GM23338 (cell line): ENCODE measurements around the gene EFNA4. TPM values are rescaled to one million over a fixed set of nuclear protein-coding genes. Genes with fewer than 3 reads are reported as not detected.

ENCODE experiments used
- ATAC-seq: fragments of 200-7000 bp; cut with Tn5 transposase; 3 replicates; pipeline ENCODE4 v1.9.1; 2020
- DNase-seq: peaks from one replicate; pipeline ENCODE4 v3.0.0-alpha.2; 2015; ENCODE audit warnings: low spot score
- H2AFZ ChIP-seq: fragments of 200-600 bp; sonication (generic); 2 replicates; pipeline ENCODE4 v1.8.0; 2016; ENCODE audit warnings: antibody characterized with exemption, mild to moderate bottlenecking, moderate library complexity
- H3F3A ChIP-seq: fragments of 200-600 bp; sonication (generic); replicated peaks from 2 replicates; pipeline ENCODE4 v1.8.0; 2017; ENCODE audit warnings: antibody characterized with exemption, mixed run types, low read depth
- H3K27ac ChIP-seq: fragments of 200-600 bp; sonication (generic); 2 replicates; pipeline ENCODE4 v1.6.1; 2016; ENCODE audit warnings: low read depth
- H3K27me3 ChIP-seq: fragments of 200-600 bp; sonication (generic); 2 replicates; pipeline ENCODE4 v1.8.0; 2016; ENCODE audit warnings: mild to moderate bottlenecking, mixed run types, moderate library complexity; ENCODE audit not compliant: insufficient read depth
- H3K36me3 ChIP-seq: fragments of 200-600 bp; sonication (generic); 2 replicates; pipeline ENCODE4 v1.8.0; 2016; ENCODE audit warnings: mild to moderate bottlenecking; ENCODE audit not compliant: insufficient read depth
- H3K4me1 ChIP-seq: fragments of 200-600 bp; sonication (generic); 2 replicates; pipeline ENCODE4 v1.8.0; 2016; ENCODE audit warnings: mild to moderate bottlenecking, moderate library complexity; ENCODE audit not compliant: insufficient read depth
- H3K4me2 ChIP-seq: fragments of 200-600 bp; sonication (generic); 2 replicates; pipeline ENCODE4 v1.7.1; 2017; ENCODE audit warnings: mixed run types
- H3K4me3 ChIP-seq: fragments of 200-600 bp; sonication (generic); 2 replicates; pipeline ENCODE4 v1.6.1; 2016; ENCODE audit warnings: mixed run types
- H3K79me2 ChIP-seq: fragments of 200-600 bp; sonication (generic); replicated peaks from 2 replicates; pipeline ENCODE4 v1.8.0; 2017; ENCODE audit warnings: mild to moderate bottlenecking; ENCODE audit not compliant: insufficient read depth
- H3K9me2 ChIP-seq: fragments of 200-600 bp; sonication (generic); 2 replicates; pipeline ENCODE4 v1.8.0; 2017; ENCODE audit not compliant: insufficient read depth
- H4K20me1 ChIP-seq: fragments of 200-600 bp; sonication (generic); replicated peaks from 2 replicates; pipeline ENCODE4 v1.8.0; 2017; ENCODE audit warnings: mild to moderate bottlenecking; ENCODE audit not compliant: insufficient read depth
- H3K27ac Mint-ChIP-seq: 2 replicates; pipeline ENCODE4 v1.8.0; 2020; ENCODE audit warnings: inconsistent platforms, mild to moderate bottlenecking, moderate library complexity, mixed read lengths
- H3K27me3 Mint-ChIP-seq: 3 replicates; pipeline ENCODE4 v1.8.0; 2022; ENCODE audit warnings: low read depth, mild to moderate bottlenecking, moderate library complexity, mixed read lengths, inconsistent platforms; ENCODE audit not compliant: insufficient read depth, poor library complexity
- H3K36me3 Mint-ChIP-seq: 3 replicates; pipeline ENCODE4 v1.8.0; 2021; ENCODE audit warnings: low read depth, mild to moderate bottlenecking, inconsistent platforms, moderate library complexity, mixed read lengths
- H3K4me1 Mint-ChIP-seq: 3 replicates; pipeline ENCODE4 v1.8.0; 2020; ENCODE audit warnings: mild to moderate bottlenecking, inconsistent platforms, mixed read lengths
- H3K4me3 Mint-ChIP-seq: 3 replicates; pipeline ENCODE4 v1.8.0; 2021; ENCODE audit warnings: moderate library complexity, mild to moderate bottlenecking, inconsistent platforms, mixed read lengths
- H3K9me3 Mint-ChIP-seq: 3 replicates; pipeline ENCODE4 v1.8.0; 2020; ENCODE audit warnings: moderate library complexity, mild to moderate bottlenecking, inconsistent platforms, mixed read lengths
- CREB1 ChIP-seq: fragments of 250-450 bp; sonication (Bioruptor Pico); IDR thresholded peaks from 2 replicates; pipeline ENCODE4 v1.5.0; 2020; ENCODE audit warnings: low read depth, mild to moderate bottlenecking, moderate library complexity
- ETS1 ChIP-seq: IDR thresholded peaks from 2 replicates; pipeline ENCODE4 v1.6.1; 2016; ENCODE audit warnings: antibody characterized with exemption
- EZH2 ChIP-seq: fragments of 200-600 bp; sonication (generic); IDR thresholded peaks from one replicate; pipeline ENCODE4 v1.8.0; 2017; ENCODE audit warnings: antibody characterized with exemption, mild to moderate bottlenecking, low read depth; ENCODE audit not compliant: unreplicated experiment
- POLR2AphosphoS5 ChIP-seq: IDR thresholded peaks from 2 replicates; pipeline ENCODE4 v1.6.1; 2016; ENCODE audit warnings: antibody characterized with exemption, low read depth
- ZNF114 ChIP-seq: fragments of 250-450 bp; sonication (Bioruptor Pico); IDR thresholded peaks from 2 replicates; pipeline ENCODE4 v1.5.0; 2020; ENCODE audit warnings: mild to moderate bottlenecking, moderate library complexity
- ZNF331 ChIP-seq: fragments of 250-450 bp; sonication (Bioruptor Pico); IDR thresholded peaks from 2 replicates; pipeline ENCODE4 v1.5.0; 2020; ENCODE audit warnings: low read depth, mild to moderate bottlenecking, moderate library complexity
- ZNF462 ChIP-seq: fragments of 250-450 bp; sonication (Bioruptor Pico); IDR thresholded peaks from 2 replicates; pipeline ENCODE4 v1.5.0; 2020; ENCODE audit warnings: mild to moderate bottlenecking, moderate library complexity
- polyA plus RNA-seq: library from polyadenylated mRNA; unstranded; fragments of >200 nt; fragmentation: Nextera tagmentation; extraction: Ambion mirVana; gene quantifications from 2 replicates; pipeline ENCODE4 v1.2.1, GENCODE V29; 2016
- total RNA-seq: library from RNA; depleted of rRNA; stranded (reverse); fragments of >200 nt; shearing (Covaris generic); gene quantifications from 2 replicates; pipeline ENCODE4 v1.2.3, GENCODE V29; 2014
- TF ChIP-seq, protein P1 (sequence below), 2 experiments: fragments of 200-600 bp in 1 of 2; sonication (generic) in 1 of 2; conservative IDR thresholded peaks; 2 replicates each; pipeline versions ENCODE4 v1.5.1 to v1.6.1; 2016 to 2017; ENCODE audit warnings: antibody characterized with exemption in 2 of 2, low read depth in 2 of 2, mild to moderate bottlenecking in 2 of 2, moderate library complexity in 1 of 2

Gene EFNA4
- total and polyA plus RNA-seq, 2 experiments from 2014 or later = 11.1 to 22.9 TPM

DNA sequence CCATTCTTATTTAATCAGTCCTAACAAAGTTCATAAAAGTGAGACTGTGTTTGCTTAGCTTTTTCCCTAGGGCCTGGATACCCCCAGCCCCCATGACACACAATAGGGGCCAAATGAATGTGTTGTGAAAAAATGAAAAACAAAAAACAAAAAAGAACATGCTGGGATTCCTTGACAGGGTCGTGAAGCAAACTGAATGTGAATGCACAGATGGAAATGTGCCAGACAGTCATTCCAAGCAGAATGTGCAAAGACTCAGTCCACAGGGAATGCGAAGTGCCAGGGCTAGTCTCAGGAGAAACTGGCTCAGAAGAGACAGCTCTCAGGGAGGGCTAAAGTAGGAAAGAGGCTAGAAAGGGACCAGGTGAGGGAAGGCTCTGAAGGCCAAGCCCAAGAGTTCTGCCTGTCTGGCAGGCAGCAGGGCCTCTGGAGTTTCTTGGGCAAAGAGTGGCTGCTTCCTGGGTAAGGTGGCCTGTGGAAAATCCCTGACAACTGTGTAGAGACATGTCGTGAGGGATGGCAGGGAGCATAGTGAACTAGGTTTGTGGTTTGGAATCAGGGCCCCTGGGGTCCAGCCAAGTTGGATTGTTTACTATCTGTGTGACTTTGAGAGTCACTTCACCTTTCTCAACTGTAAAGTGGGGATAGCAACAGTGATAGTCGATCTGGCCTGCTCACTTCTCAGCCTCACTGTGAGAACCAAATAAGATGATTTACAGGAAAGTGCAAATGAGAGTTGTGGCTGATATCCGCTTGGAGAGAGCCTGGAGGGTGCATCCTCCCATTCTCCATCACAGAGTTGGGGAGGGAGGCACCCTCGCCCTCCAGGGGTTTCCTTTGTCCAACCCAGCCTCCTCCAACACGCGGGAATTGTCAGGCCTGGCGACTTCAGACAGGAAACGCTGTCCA lies 13.6 kb upstream of the EFNA4 start:
- no peak overlapping the region for H3K27ac ChIP-seq
- peak overlapping the region; percentile 82 for H3K4me3 Mint-ChIP-seq
- H3K36me3 Mint-ChIP-seq = no peaks in the 10 kb centered on the region; the same call in 2 of the 3 replicates
- no peak overlapping the region for H3K27ac Mint-ChIP-seq
- no peak for DNase-seq
- H3K27me3 ChIP-seq = peaks cover 24% of the 10 kb centered on the region
- no peaks in the 10 kb centered on the region; the same call in 2 of the 3 replicates for H3K9me3 Mint-ChIP-seq
- no peaks in the 10 kb centered on the region for H3K79me2 ChIP-seq
- H2AFZ ChIP-seq = peak overlapping the region; percentile 97
- H3K9me2 ChIP-seq = no peaks in the 10 kb centered on the region
- peak overlapping the region; percentile 90 for H3K4me3 ChIP-seq
- peaks cover 12% of the 10 kb centered on the region; the same call in 1 of the 2 replicates for H3F3A ChIP-seq
- H3K4me1 ChIP-seq = peaks cover 18% of the 10 kb centered on the region; the same call in 1 of the 2 replicates
- no peak for ATAC-seq
- H3K4me2 ChIP-seq = peak overlapping the region; percentile 98
- TF ChIP-seq POLR2AphosphoS5 (no peak), ETS1 (no peak), EZH2 (no peak), ZNF114 (CRISPR knock-in tag) (no peak), ZNF331 (no peak)
- H3K4me1 Mint-ChIP-seq = peaks cover 48% of the 10 kb centered on the region
- peaks cover 27% of the 10 kb centered on the region for H3K27me3 Mint-ChIP-seq
- H3K36me3 ChIP-seq = no peaks in the 10 kb centered on the region
- peaks cover 3% of the 10 kb centered on the region; the same call in 1 of the 2 replicates for H4K20me1 ChIP-seq

DNA sequence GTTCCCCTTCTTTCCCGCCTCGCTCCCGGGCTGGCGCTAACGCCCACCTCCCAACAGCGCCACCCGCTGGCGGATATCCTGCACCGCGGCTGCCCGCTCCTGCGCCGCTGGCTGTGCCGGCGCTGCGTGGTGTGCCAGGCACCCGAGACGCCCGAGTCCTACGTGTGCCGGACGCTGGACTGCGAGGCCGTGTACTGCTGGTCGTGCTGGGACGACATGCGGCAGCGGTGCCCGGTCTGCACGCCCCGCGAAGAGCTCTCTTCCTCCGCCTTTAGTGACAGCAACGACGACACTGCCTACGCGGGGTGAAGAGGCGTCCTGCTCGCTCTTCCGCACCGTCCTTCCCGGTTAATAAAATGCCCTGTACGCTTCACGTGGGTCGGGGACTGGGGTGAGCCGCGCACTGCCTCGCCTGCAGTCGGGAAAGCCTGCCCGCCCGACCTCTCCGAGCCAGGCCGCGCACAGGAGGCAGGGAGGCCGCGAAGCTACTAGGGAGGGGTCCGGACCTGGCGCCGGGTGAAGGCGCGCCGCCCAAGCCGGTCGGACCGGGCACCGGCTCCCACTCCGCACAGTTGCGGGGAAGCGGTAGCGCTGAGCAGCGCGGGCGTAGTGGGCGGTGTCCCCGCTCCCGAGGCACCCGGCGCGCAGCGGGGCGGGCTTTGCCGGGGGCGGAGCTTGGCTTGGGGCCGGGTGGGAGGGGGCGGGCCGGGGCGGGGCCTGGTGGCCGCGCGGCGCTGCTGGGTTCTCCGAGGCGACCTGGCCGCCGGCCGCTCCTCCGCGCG lies 12.8 kb upstream of the EFNA4 start, which contains the start of gene ADAM15:
Gene ADAM15, plus strand, starts transcription at position 757 of the 782 bp plus-strand sequence. CDS start 71 bp downstream, outside the sequence.
- peak within 1 kb of the TSS; percentile 98 for H3K4me2 ChIP-seq
- peaks cover 3% of the 10 kb centered on the region; the same call in 1 of the 2 replicates for H4K20me1 ChIP-seq
- Mint-ChIP-seq H3K4me3 (peak within 1 kb of the TSS; percentile 82), H3K4me1 (peaks cover 45% of the 10 kb centered on the region), H3K36me3 (no peaks in the 10 kb centered on the region; the same call in 2 of the 3 replicates), H3K27ac (no peak within 1 kb of the TSS), H3K9me3 (no peaks in the 10 kb centered on the region; the same call in 2 of the 3 replicates), H3K27me3 (peaks cover 32% of the 10 kb centered on the region)
- H3K27me3 ChIP-seq = peaks cover 24% of the 10 kb centered on the region
- H3K4me1 ChIP-seq = peaks cover 18% of the 10 kb centered on the region; the same call in 1 of the 2 replicates
- peak; percentile 76 for ATAC-seq
- H2AFZ ChIP-seq = peak within 1 kb of the TSS; percentile 97
- peak; percentile 93 for DNase-seq
- H3K27ac ChIP-seq = no peak within 1 kb of the TSS
- no peaks in the 10 kb centered on the region for H3K79me2 ChIP-seq
- H3K36me3 ChIP-seq = no peaks in the 10 kb centered on the region
- H3F3A ChIP-seq = peaks cover 12% of the 10 kb centered on the region; the same call in 1 of the 2 replicates
- peak within 1 kb of the TSS; percentile 90 for H3K4me3 ChIP-seq
- H3K9me2 ChIP-seq = no peaks in the 10 kb centered on the region
- TF ChIP-seq ZNF331 (no peak), CREB1 (CRISPR knock-in tag) (peak; percentile 43; the same call in 1 of the 2 replicates), ZNF462 (CRISPR knock-in tag) (no peak)
- TF ChIP-seq, protein P1, sequence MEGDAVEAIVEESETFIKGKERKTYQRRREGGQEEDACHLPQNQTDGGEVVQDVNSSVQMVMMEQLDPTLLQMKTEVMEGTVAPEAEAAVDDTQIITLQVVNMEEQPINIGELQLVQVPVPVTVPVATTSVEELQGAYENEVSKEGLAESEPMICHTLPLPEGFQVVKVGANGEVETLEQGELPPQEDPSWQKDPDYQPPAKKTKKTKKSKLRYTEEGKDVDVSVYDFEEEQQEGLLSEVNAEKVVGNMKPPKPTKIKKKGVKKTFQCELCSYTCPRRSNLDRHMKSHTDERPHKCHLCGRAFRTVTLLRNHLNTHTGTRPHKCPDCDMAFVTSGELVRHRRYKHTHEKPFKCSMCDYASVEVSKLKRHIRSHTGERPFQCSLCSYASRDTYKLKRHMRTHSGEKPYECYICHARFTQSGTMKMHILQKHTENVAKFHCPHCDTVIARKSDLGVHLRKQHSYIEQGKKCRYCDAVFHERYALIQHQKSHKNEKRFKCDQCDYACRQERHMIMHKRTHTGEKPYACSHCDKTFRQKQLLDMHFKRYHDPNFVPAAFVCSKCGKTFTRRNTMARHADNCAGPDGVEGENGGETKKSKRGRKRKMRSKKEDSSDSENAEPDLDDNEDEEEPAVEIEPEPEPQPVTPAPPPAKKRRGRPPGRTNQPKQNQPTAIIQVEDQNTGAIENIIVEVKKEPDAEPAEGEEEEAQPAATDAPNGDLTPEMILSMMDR (conservative IDR thresholded peaks at IDR 0.05; ENCODE audit: low read depth in 2 of 2) = peak; percentile 81 to 94
